K562 (cell line): Measurements from ENCODE around the gene TOM1L2. TPM values are rescaled to one million over a fixed set of nuclear protein-coding genes. Genes with fewer than 3 reads are reported as not detected.
A peak's percentile ranks its signal among the peaks of the same experiment; 100 is the strongest.

Experiments used
- ATAC-seq: fragments of 200-7000 bp; cut with Tn5 transposase; 3 replicates; pipeline ENCODE4 v1.9.1; 2020; ENCODE audit warnings: moderate library complexity
- BruUV-seq: library from RNA; stranded (reverse); fragments of 400-500 nt; replicated peaks from 2 replicates; lab custom pipeline; 2021; lab: Mats Ljungman, UMichigan
- CTCF ChIA-PET: fragments of 300-600 bp; formaldehyde crosslinking; extraction: SDS; loops from one replicate; lab custom pipeline; 2021; ENCODE audit warnings: low intra/inter-chr PET ratio; lab: Yijun Ruan, JAX
- POLR2A ChIA-PET: fragments of 300-600, 350-650 bp; sonication (Branson Sonifier 250); formaldehyde crosslinking; extraction: SDS; loops from one replicate; lab custom pipeline; 2021; ENCODE audit warnings: antibody characterized with exemption, inconsistent platforms; lab: Yijun Ruan, JAX
- DNase-seq, 4 experiments: peaks; one replicate each; pipeline versions ENCODE4 v3.0.0 to v3.0.0-alpha.2; 2011 to 2018; ENCODE audit warnings: low spot score in 3 of 4, mixed read lengths in 3 of 4; ENCODE audit errors: extremely low read depth in 1 of 4
- FAIRE-seq: peaks from 2 replicates; lab custom pipeline; 2011; peaks lifted over from hg19 to GRCh38; lab: Jason Lieb, UNC
- H2AFZ ChIP-seq: 2 replicates; pipeline ENCODE4 v1.6.0; 2011; ENCODE audit warnings: low read depth, low read length, control low read depth, inconsistent platforms
- H3K27ac ChIP-seq: fragments of 200-600 bp; 3 replicates; pipeline ENCODE4 v1.8.0; 2011; ENCODE audit warnings: low read depth, mild to moderate bottlenecking, control low read depth, inconsistent platforms, low read length, moderate library complexity, mixed read lengths; ENCODE audit errors: extremely low read depth
- H3K27me3 ChIP-seq, 2 experiments: fragments of 300-600 bp in 1 of 2; 2 replicates in 1 of 2; 3 replicates in 1 of 2; pipeline versions ENCODE4 v1.6.0 to v1.8.0; 2011; ENCODE audit warnings: inconsistent platforms in 2 of 2, low read length in 2 of 2, mild to moderate bottlenecking in 1 of 2, mixed read lengths in 1 of 2, moderate library complexity in 1 of 2; ENCODE audit not compliant: control insufficient read depth in 2 of 2, insufficient read depth in 2 of 2
- H3K36me3 ChIP-seq: fragments of 300-600 bp; 3 replicates; pipeline ENCODE4 v1.8.0; 2011; ENCODE audit warnings: mild to moderate bottlenecking, low read length, inconsistent platforms; ENCODE audit not compliant: control insufficient read depth, insufficient read depth
- H3K4me1 ChIP-seq, 2 experiments: fragments of 200-600 bp in 1 of 2; replicated peaks in 1 of 2; 2 replicates in 1 of 2; 3 replicates in 1 of 2; pipeline versions ENCODE4 v1.5.1 to v1.8.0; 2011; ENCODE audit warnings: inconsistent platforms in 2 of 2, low read length in 2 of 2, mild to moderate bottlenecking in 1 of 2, mixed read lengths in 1 of 2, moderate library complexity in 1 of 2; ENCODE audit not compliant: control insufficient read depth in 2 of 2, insufficient read depth in 2 of 2
- H3K4me2 ChIP-seq: 2 replicates; pipeline ENCODE4 v1.6.1; 2011; ENCODE audit warnings: low read length, control low read depth, inconsistent platforms, mixed read lengths; ENCODE audit not compliant: insufficient read depth
- H3K4me3 ChIP-seq: fragments of 200-600 bp; sonication (generic), shearing (Covaris generic); 2 replicates; pipeline ENCODE4 v1.5.1; 2016; ENCODE audit warnings: control low read depth, inconsistent platforms
- H3K79me2 ChIP-seq: fragments of 200-600 bp; 3 replicates; pipeline ENCODE4 v1.8.0; 2011; ENCODE audit warnings: low read length, inconsistent platforms; ENCODE audit not compliant: control insufficient read depth, insufficient read depth
- H3K9ac ChIP-seq, 2 experiments: 2 replicates each; pipeline versions ENCODE4 v1.6.0 to v1.6.1; 2011; ENCODE audit warnings: low read depth in 2 of 2, low read length in 2 of 2, control low read depth in 1 of 2, inconsistent platforms in 1 of 2, mild to moderate bottlenecking in 1 of 2, mixed read lengths in 1 of 2; ENCODE audit not compliant: insufficient read depth in 1 of 2
- H3K9me1 ChIP-seq: one replicate; pipeline ENCODE4 v1.6.0; 2011; ENCODE audit warnings: inconsistent platforms, mild to moderate bottlenecking, low read length, moderate library complexity; ENCODE audit not compliant: control insufficient read depth, insufficient read depth
- H3K9me3 ChIP-seq: replicated peaks from 2 replicates; pipeline ENCODE4 v1.5.1; 2011; ENCODE audit warnings: low read depth, low read length, inconsistent platforms; ENCODE audit not compliant: control insufficient read depth, insufficient read depth
- H4K20me1 ChIP-seq: replicated peaks from 2 replicates; pipeline ENCODE4 v1.6.1; 2011; ENCODE audit warnings: low read length, inconsistent platforms, mixed read lengths; ENCODE audit not compliant: control insufficient read depth, insufficient read depth
- ATF2 ChIP-seq: sonication (generic); formaldehyde crosslinking; IDR thresholded peaks from 2 replicates; pipeline ENCODE4 v1.8.1; 2022; ENCODE audit warnings: missing genetic modification reagents
- BCOR ChIP-seq: fragments of 450-650 bp; IDR thresholded peaks from 2 replicates; pipeline ENCODE4 v1.6.1; 2016
- CTBP1 ChIP-seq: fragments of 450-650 bp; IDR thresholded peaks from 2 replicates; pipeline ENCODE4 v1.6.1; 2016; ENCODE audit warnings: borderline replicate concordance
- FIP1L1 ChIP-seq: fragments of 200-400 bp; formaldehyde crosslinking; IDR thresholded peaks from 2 replicates; pipeline ENCODE4 v1.6.1; 2018; ENCODE audit warnings: mild to moderate bottlenecking, low read depth, low read length; ENCODE audit not compliant: poor library complexity, severe bottlenecking
- FOXK1 ChIP-seq: sonication (generic); formaldehyde crosslinking; IDR thresholded peaks from 2 replicates; pipeline ENCODE4 v1.8.0; 2022; ENCODE audit warnings: missing genetic modification reagents, mild to moderate bottlenecking, borderline replicate concordance
- NR0B1 ChIP-seq: fragments of 450-650 bp; IDR thresholded peaks from one replicate; pipeline ENCODE4 v1.6.1; 2018; ENCODE audit warnings: mild to moderate bottlenecking, moderate library complexity; ENCODE audit not compliant: partially characterized antibody
- RBM25 ChIP-seq: fragments of 200-400 bp; formaldehyde crosslinking; IDR thresholded peaks from 2 replicates; pipeline ENCODE4 v1.6.1; 2018; ENCODE audit warnings: low read length, low read depth, moderate library complexity; ENCODE audit not compliant: severe bottlenecking
- RREB1 ChIP-seq: fragments of 250-450 bp; sonication (Bioruptor Pico); IDR thresholded peaks from 2 replicates; pipeline ENCODE4 v1.4.0; 2020
- TCF7 ChIP-seq: sonication (generic); IDR thresholded peaks from 2 replicates; pipeline ENCODE4 v1.6.1; 2016; ENCODE audit warnings: antibody characterized with exemption, borderline replicate concordance
- WGBS: fragments of 100-300 bp; shearing (Covaris generic); methylation state at CpG from one replicate; pipeline ENCODE4 v1.1.6; 2016; ENCODE audit warnings: low coverage, mixed read lengths; ENCODE audit not compliant: insufficient coverage; ENCODE audit errors: missing lambda C conversion rate; 5-methylcytosine and 5-hydroxymethylcytosine counted together
- in situ Hi-C: fragments of 300-500 bp; cut with MboI; formaldehyde crosslinking; loops from 4 replicates; pipeline ENCODE4 v1.15.0; 2018; ENCODE audit warnings: inconsistent platforms, mixed read lengths
- intact Hi-C: fragments of 100-400 bp; cut with micrococcal nuclease; formaldehyde crosslinking; loops from 2 replicates; pipeline ENCODE4 v1.14.2; 2022
- polyA plus RNA-seq, 8 experiments: library from polyadenylated mRNA; depleted of rRNA in 4 of 8; stranded (reverse) in 5 of 8; unstranded in 3 of 8; fragments of >200 nt; fragmentation: Nextera tagmentation in 2 of 8; fragmentation: Illumina TruSeq in 1 of 8; extraction: Ambion mirVana in 2 of 8; extraction: Trizol in 1 of 8; gene quantifications; 2 replicates each; pipeline versions ENCODE4 v1.2.1 to v1.2.3, GENCODE V29; 2011 to 2014; ENCODE audit warnings: inconsistent platforms in 1 of 8, missing spikeins in 1 of 8
- total RNA-seq, 7 experiments: library from RNA; depleted of rRNA in 6 of 7; stranded (reverse); fragments of >200 nt in 6 of 7; fragmentation: Illumina TruSeq in 2 of 7; extraction: Trizol in 2 of 7; gene quantifications; 2 replicates each; pipeline versions ENCODE4 v1.2.1 to v1.2.3, GENCODE V29; 2011 to 2021; ENCODE audit warnings: low replicate concordance in 1 of 7

TOM1L2 gene
- total and polyA plus RNA-seq, 9 of the 15 experiments (the other 6 are each of a cell fraction or from before 2014, with no cell fraction given): 0.07 to 6.0 (median 2.5) TPM

- no peak for TF ChIP-seq RREB1 (CRISPR knock-in tag)
These were observed 138.4 kb downstream of the TOM1L2 start (continued) for GRCh38 chr17:17833658-17834357.

- peaks cover 96% of the 10 kb centered on the region for H3K79me2 ChIP-seq
- CTCF ChIA-PET: no interaction called here
- H3K27me3 ChIP-seq: no peaks in the 10 kb centered on the region
- in situ Hi-C loops: no loop called here
- peaks cover 26% of the 10 kb centered on the region; the same call in 1 of the 2 replicates for H4K20me1 ChIP-seq
- no peaks in the 10 kb centered on the region for H3K9me1 ChIP-seq
- H3K36me3 ChIP-seq: peaks cover 73% of the 10 kb centered on the region; the same call in 2 of the 3 replicates
- no peak overlapping the region; the same call in 2 of the 3 replicates for H3K27ac ChIP-seq
- POLR2A ChIA-PET: interaction anchor here (0.5 to 2.2 kb wide), 3 partner anchors 11 to 87 kb away, joined by 3 to 9 read pairs (median 3); no protein-coding TSS in a partner anchor
- no peak for FAIRE-seq
- H3K9me3 ChIP-seq: no peaks in the 10 kb centered on the region
- no peak overlapping the region for H2AFZ ChIP-seq
- no TSS peak for BruUV-seq
- no peak overlapping the region for H3K4me2 ChIP-seq
- intact Hi-C loops: no loop called here
- peaks cover 42 to 53% of the 10 kb centered on the region in 2 experiments; a peak in 4 of 5 replicates for H3K4me1 ChIP-seq
- H3K9ac ChIP-seq: peak overlapping the region in 1 of 2 experiments; percentile 53; a peak in 2 of 4 replicates
- no peak for ATAC-seq
- no peak for DNase-seq
- 75% methylated on average over 1 of the region's 2 CpGs for WGBS
- H3K4me3 ChIP-seq: no peak overlapping the region
- TF ChIP-seq TCF7 (no peak), CTBP1 (no peak), BCOR (peak; percentile 80), FIP1L1 (no peak), FOXK1 (no peak), ATF2 (no peak), RBM25 (peak; percentile 86), NR0B1 (no peak)
These were observed 140.2 kb downstream of the TOM1L2 start for GRCh38 chr17:17832032-17832363.
